Endometrium (tissue), 2 donors: ENCODE data around the gene STAC.
"Not testable (repeated sequence)": the region's sequence is repeated elsewhere in the genome, so short reads cannot be mapped to it uniquely, and the experiment has no call there.

Experiments
- FAIRE-seq: peaks from 2 replicates; lab custom pipeline; 2012; peaks lifted over from hg19 to GRCh38; lab: Jason Lieb, UNC
- donor health status: control.
- donor health status: control.

STAC gene

DNA sequence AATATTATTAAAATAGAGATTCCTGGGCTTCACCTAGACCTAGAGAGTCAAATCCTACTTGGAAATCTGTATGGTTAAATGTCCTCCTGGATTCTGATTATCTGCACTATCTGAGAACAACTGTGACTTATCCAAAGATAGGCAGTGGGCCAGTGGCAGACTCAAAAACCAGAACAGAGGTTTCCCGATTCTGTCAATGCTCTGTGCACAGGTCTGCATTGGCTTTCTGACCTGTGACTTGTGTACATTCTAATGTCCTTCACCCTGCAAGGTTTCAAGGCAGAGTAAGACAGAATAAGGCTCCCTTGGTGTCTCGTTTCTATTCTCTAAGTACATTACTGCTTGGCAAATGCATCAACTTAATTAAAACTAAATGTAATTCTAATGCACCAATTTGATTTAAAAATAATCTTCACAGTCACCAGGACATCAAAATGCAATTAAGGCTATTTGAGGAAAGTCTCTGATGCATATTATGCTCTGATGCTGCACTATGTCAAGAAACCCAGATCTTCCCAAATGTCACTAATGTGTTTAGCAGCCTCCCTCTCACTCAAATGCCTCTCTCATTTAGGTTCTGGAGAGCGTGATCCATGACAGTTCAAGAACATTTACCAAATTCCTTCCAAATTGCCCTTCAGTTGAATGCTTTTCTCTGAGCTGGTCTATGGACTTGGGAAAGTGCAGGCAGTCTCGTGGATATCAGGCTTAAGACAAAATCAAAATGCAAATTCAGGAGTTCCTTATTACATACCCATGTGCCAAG, 140.1 kb downstream of the STAC start:
- no peak for FAIRE-seq

DNA sequence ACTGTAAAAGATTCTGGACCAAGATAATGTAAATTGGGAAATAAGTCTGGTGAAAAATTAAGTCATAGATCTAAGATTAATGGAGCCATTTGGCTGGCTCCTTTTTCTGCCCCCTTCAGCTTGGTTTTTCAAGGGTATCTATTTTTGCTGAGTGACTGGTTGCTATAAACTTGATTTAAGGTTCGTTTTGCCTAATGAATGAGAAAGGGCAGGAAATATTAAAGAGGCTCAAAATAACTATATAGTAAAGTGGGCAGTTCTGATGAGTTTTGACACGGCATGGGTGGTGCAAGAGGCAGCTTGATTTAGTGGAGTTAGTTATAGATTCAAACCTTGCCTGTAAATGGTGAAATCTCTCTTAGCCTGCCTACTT, 140.7 kb downstream of the STAC start:
- FAIRE-seq, result no peak

DNA sequence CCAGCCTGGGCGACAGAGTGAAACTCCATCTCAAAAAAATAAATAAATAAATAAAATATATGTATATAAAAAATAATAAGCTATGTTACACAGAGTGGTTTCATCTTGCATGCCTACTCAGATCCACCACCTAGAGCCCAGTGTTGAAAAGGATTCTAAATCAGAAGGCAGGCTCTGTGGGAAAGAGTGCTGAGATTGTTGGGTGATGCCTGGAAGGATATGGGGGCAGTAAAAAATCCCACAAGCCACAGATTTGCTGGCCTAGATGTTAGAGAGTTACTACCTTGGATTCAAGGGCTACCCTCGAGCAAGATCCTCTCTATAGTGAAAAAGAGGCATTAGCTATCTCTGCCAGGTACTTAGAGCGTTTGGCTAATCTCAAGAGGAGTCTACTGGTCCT, 144.3 kb downstream of the STAC start:
- FAIRE-seq, result no peak

DNA sequence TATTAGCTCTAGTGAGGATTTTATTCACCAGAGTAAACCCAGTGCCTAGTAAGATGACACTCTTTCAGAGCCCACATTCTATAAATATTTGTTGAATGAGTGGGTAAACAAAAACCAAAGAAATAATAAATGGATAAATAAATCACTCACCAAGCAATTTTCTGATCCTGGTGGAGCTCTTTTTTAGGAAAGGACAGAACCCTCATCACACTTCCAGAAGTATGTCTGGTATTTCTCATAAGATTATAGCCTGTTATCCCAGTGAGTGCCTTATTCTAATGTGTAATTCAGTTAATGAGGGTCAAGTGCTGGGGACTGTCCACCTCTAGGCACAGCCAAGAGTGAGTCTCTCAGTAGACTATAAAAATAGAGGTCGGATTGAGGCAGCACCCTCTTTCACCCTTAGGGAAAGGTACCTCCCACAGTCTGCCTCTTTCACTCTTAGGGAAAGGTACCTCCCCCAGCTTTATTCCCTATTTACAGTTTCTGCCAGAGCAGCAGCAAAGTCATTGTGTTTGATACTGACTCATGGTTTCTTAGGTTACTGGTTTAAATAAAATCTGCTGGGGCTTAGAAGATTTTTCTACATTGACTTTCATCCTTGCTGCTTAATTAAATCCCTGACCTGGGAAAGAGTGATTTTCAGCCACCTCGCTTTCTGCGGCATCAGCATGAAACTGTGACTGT, 145.0 kb downstream of the STAC start:
- FAIRE-seq, result peak; percentile 59

DNA sequence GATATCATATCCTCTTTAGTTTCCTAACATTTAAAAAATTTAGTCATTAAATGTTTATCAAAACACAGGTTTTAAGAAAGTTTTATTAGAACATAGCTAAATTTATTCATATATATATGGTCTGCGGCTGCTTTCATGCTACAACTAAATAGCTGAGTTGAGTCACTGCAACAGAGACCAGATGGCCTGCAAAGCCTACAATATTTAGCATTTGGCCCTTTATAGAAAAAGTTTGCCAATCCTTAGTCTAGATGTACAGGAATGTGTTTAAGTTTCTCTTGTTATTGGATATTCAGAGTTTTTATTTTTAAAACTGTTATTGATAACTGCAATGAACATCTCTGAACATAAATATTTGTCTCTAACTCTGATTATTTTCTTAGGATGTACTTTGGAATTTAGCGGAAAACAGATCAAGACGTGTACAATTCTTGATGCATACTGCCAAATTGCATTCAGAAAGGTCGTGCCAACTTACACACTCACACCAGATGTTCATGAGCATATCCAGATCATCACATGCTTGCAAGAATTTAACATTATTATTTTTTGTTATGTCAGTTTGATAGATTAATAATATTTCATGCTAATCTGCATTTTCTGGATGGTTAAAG, 157.9 kb downstream of the STAC start:
- FAIRE-seq, result no peak

DNA sequence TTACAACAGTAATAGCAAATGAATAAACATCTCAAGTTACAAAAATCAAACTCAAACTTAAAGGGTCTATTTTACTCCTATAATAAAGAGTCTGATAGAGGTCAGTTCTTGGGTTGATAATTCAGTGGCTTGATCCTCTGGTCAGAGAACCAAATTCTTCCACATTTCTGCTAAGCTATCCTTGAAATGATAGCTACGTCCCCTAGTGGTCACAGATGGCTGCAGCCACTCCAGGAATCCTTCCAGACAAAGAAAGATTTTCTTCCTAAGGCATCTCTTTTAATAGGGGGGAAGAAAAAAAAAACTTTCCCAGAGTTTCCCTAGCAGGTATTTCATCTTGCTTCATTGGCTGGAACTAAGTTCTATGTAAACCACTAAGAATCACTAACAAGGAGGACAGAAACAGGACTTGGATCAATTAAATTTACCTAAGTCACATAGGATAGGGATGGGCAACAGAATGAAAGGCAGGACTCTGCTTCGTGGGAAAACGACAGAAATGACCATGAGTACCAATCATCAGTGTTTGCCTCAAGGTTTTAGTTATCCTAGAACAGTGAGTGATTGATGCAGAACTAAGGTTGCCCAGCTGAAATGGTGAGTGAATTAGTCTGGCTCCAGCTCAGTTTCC, 160.7 kb downstream of the STAC start:
- no peak for FAIRE-seq

DNA sequence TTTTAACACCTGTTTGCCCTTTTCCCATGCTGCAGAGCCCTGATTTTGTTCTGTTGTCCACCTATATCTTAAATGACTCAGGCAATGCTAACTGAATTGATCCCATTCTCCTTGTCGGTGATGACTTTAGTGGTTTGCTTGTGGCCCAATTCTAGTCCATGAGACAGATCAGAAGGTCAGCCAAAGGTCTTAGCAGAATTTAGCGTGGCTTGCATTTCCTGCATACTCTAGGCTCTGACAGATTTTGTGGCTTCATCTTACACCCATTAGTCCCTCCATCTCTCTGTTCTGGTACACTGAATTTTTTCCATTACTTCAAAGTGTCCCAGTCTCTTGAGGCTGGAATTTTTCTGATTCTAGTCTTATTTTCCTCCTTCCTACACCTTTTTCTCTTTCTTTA, 161.9 kb downstream of the STAC start:
- no peak for FAIRE-seq

DNA sequence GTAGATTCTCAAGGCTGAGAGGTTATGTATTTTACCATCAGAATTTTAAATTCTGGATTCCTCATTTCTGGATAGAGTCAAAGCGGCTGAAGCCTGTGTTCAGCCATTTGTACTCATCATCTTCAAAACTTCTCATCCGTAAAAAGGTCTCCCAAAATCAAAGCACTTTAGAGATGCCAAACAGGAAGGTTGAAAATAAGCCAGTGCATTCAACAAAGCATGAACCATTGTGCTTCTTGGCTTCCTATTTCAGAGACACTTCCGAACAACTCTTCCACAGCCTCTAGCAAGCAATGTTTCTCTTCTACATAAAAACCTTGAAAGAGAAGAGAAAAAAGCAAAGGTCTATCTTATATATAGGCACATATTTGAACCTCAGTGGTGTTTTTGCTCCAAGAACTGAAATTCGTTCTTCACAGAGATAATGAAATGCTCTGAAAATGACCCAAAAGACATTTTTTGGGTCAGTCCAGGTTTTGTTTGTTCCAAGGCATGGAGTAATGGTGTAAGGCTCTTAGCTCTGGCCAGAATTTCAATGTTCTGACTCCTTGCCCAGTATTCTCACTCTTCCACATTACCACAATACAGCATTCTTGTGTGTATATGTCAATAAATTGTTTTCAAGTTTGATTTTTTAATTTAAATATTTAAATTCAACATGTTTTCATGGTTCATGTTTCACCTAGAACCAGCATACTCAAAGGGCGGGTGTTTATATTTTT, 163.1 kb downstream of the STAC start:
- no peak for FAIRE-seq

DNA sequence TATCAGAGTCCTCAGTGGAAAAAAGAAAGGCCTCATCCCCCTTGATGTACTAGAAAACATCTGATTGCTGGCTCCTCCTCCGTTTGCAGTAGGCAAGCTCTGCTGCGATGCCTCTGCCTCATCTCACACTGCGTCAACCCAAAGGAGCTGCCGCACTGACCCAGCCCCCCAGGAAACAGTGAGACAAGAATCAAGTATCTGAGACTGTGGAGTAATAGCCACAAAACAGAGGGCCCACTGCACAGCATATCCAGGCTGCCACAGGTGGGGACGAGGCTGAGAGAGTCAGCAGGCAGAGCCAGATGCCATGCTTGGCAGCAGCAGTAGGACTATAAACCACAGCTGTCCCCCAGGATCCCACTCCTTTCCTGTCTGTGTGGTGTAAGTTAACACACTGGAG, 165.9 kb downstream of the STAC start:
- no peak for FAIRE-seq

DNA sequence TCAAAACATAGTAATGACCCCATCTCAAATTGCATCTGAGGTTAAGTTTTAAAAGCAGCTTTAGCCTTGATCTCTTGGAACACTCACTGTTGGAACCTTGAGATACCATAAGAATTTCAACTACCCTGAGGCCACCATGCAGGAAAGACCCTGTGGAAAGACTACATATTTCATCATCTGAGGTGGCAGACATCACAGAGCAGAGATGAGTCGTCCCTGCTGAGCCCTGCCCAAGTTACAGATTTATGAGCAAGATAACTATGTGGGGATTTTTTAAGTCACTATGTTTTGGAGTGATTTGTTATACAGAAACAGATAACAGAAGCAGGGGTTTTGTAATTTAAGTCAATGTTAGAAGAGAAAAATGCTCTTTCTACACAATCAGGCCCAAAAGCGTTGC, 168.4 kb downstream of the STAC start:
- no peak for FAIRE-seq

DNA sequence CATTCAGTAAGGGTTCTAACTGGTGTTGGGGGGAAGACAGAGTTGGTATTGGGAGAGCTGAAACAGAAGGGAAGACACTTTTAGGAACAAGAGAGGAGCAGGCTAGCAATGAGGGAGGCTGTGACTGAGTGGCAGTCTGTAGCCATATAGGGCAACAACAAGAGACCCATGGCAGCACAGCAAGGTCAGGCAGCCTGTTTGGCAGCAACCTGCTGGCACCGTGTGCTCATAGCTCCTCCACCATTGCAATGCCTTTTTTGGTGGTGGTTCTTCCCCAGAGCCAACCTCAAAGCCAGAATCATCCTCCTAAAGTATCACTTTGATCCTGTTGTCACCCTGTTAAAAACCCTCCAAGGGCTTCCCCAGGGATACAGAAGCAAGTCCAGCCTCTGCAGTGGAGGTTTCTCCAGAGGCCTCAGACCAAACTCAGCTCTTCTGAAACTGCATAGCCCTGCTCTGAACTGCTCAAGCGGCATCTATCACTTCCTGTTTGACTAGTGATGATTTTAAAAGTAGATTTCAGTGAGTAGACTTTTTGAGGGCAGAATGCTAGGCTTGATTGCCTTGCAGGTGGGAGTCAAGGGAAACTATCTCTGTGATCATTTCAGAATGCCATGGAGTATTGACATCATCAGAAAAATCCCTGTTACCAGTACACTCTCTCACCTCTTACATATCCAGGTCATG, 176.9 kb downstream of the STAC start:
- FAIRE-seq, result no peak

DNA sequence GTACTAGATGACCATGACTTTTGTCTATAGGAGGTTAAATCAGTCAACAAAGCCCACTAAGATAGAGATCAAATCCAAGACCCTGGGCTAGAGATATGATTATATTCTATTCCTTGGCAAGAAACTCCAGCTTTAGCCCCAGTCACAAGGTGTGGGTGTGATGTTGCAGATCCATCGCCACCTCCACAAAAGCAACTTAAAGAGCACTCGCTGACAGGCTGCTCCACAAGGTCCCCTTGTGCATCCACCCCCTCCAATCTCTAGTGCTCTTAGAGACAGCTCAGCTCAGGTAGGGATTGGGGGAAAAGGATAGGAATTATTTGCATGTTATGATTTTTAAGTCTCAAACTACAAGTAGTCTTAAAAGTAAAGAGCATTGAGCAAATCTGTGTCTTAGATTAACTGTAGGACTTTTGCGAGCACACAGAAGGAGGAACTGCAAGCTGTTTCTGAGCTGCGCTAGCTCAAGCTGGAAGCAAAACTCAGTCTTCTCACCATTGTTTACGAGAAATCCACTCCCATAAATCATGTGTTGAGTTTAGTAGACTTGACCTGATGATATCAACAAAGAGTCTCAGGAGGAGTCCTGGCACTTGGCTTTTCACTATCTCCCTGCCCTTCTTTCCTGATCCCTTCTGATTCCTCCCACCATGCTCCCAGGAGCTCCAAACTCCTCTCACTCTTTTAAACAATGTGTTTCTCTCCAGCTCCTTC, 177.6 kb downstream of the STAC start:
- no peak for FAIRE-seq

DNA sequence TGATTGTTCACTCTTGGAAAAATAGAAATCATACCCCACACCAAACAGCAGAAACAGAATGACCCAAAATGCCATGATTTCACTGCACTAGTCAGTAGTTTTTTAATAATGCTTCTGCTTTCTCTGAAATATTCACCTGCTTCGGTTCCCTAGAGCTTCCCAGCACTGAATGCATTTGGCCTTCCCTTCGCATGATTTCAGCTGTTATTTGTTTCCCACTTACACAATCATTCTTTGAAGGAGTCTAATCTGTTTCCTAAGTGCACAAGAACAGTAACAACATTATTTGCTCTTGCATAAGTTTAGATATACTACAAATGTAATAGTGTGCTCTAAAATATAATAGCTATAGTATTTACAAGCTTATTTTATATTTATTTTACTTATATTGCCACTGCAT, 178.7 kb downstream of the STAC start:
- no peak for FAIRE-seq

DNA sequence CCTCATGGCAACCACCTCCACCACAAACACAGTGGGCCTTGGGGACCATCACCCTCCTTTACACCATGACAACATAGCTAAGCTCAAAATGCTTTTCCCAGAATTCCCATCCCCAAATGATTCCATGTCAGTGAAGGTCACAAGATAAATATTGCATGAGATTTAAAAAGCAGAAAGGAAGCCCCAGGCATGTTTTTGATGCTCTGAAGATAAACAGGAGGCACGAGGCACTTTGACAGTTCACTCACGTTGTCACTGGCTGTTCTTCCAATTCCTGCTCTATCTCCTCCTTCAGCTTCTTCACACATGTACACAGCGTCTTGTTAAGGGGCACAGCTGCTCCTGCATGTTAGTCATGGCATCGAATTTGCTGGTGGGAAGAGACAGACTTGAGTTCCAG, 180.4 kb downstream of the STAC start:
- FAIRE-seq, result no peak

DNA sequence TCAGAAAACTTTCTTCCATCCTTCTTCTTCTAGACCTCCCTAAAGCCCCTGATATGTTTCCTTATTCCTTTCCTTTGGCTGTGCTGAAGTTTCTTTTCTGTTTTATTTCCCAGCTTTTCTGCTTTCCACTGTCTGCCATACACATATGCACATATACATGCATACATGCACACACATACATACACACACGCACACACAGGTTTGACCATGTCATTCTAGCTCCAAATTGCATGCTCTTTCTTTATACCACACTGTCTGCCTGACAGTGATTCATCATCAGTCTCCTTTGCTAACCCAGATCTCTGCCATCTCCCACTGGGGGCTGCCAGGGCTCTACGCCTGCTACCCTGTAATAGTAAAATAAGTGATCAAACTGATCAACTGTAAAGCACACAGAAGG, 181.3 kb downstream of the STAC start:
- no peak for FAIRE-seq

DNA sequence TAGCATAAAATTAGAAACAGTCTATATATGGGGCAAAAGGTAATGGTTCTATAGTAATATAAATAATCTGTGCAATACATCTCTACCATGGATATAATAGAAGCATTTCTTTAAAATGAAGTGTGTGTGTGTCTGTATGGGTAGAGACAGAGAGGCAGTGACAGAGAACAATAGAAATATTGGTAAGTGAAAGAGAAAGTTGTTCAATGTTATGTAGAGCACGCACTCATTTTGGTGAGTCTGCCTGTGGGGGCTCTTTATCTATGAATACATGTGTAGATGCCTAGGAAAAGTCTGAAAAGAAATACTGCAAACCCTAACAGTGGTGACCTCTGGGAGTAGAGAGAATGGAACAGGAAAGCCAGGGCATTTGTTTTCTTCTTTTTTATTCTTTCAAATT, 182.6 kb downstream of the STAC start:
- no peak for FAIRE-seq

DNA sequence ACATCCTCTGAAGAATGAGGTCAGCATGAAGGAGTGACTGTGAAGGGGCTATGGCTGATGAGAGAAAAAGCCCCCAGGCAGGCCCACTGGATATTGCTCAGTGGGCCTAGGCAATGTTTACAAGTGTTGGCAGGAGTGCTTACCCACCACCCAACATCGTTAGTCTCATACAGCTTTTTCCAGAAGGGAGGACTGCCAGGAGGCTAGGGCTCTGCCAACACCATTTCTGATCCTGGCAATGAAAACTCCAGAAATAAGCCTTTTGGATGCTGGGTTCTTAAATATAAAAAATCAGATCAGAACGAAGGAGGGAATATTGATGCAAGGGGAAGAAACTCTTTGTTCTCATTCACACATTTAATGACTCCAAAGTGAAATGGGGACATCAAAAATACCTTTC, 194.9 kb downstream of the STAC start:
- FAIRE-seq, result no peak

DNA sequence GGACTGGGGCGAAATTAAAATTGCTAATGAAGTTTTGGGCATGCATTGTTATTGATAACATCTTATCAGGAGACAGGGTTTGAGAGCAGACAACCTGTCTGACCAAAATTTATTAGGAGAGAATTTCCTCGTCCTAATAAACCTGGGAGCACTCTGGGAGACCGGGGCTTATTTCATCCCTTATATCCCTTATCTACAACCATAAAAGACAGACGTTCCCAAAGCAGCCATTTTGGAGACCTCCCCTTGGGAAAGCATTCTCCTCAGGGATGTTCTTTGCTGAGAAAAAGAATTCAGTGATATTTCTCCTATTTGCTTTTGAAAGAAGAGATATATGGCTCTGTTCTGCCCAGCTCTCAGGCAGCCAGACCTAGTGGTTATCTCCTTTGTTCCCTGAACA, 198.1 kb downstream of the STAC start:
- not testable (repeated sequence) for FAIRE-seq

DNA sequence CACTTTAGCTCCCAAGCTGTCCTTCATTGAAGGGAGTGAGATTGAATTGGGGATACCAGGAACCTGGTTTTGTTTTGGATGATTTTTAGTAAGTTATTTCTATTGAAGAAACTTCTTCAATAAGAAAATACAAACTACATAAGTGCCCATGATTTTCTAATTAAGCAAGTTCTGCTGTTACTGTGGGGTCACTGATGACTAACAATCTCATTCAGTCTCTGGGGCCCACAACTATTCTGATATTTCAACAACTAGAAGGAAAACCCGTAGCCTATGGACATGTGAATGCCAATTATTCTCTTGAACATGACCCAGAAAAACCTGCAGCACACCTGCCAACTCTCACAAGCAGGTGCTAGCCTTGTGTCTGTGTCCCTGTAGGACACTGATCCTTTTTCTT, 199.4 kb downstream of the STAC start:
- no peak for FAIRE-seq

DNA sequence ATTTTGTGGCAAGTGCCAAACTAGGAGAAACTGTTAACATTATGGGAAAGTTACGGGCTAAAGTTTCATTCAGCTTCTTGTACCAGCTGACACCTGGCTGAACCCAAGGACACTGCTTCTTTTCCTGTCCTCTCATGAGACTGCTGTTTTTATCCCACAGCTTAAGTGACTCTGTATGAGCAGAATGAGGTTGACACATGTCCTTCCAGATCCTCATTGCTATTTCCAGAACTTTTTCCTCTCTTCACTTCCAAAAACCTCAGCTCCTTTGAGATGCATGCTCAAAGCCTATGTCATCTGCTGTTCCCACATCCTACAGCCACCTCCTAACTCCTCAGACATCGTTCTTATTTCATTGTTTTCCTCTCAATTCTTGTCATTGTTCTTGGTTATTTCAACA, 200.4 kb downstream of the STAC start:
- no peak for FAIRE-seq

DNA sequence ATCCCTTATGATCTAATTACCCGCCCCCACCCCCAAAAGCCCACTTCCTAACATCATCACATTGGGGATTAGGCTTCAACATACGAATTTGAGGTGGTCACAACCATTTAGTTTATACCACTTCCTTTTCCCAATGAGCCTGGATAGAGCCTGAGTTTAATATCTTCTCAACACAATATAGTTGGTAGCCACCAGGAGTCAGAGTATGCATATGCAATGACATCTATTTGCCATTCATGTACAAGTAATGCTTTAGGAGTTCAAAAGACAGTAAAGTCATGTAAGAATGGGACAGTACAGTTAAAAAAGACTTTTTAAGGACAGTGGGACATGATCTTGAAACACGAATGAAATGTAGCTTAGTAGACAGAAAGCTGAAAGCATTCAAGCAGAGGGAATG, 211.7 kb downstream of the STAC start:
- no peak for FAIRE-seq
